ENCODE data around the gene TMEM140.
A peak's percentile ranks its signal among the peaks of the same experiment; 100 is the strongest.

Gene TMEM140

DNA sequence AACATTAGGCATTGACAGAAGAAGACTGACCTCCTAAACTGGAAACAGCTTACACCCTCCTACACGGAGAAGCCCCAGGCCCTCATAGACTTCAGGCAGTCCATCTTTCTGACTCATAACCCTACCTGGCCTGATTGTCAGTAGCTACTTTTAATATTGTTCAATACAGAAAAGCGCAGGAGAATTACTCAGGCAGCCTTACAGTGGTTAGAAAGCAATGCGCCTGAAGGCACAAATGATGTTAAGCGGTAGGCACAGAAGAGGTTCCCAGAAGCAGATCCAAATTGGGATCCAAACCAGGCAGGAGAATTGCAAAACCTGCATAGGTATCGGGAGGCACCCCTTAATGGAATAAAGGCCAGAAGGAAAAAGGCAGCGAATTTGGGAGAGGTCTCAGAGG lies 28.1 kb downstream of the TMEM140 start:
- H3K9me3 ChIP-seq (ENCODE audit: severe bottlenecking): peaks cover 8% of the 10 kb centered on the region
- ATAC-seq (ENCODE audit: low read depth): peak; percentile 40
- H3K36me3 ChIP-seq (ENCODE audit: low read depth): peaks cover 34% of the 10 kb centered on the region

DNA sequence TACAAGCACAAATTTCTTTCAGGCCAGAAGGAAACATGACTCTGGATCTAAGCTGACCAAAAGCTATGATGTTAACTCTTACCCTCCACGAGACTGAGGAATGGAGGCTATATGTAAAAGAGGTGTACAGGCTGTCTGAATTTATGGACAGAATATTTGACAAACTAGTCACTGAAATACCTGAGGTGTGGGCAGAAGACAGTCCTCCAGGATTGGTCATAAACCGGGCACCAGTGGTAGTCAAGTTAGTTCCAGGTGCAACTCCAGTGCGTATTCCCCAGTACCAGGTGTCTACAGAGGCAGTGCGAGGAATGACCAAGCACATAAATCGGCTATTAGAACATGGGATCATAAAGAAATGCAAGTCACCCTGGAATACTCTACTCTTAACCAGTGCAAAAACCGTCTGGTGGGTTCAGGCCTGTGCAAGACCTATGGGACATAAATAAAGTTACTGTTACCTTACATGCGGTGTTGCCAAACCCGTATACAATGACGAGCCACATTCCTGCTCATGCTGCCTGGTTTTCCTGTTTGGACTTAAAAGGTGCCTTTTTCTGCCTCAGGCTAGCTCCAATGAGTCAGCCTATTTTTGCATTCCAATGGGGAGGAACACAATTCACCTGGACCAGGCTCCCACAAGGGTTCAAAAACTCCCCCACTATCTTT lies 29.3 kb downstream of the TMEM140 start:
- Histone ChIP-seq H3K9me3 (ENCODE audit: severe bottlenecking) (peaks cover 19% of the 10 kb centered on the region), H3K27me3 (ENCODE audit: insufficient read depth, poor library complexity, severe bottlenecking) (no peaks in the 10 kb centered on the region), H3K4me1 (ENCODE audit: insufficient read depth, poor library complexity, severe bottlenecking) (peaks cover 27% of the 10 kb centered on the region), H3K36me3 (ENCODE audit: low read depth) (peaks cover 44% of the 10 kb centered on the region), H3K4me3 (ENCODE audit: severe bottlenecking) (no peak overlapping the region), H3K27ac (ENCODE audit: poor library complexity, severe bottlenecking) (peak overlapping the region; percentile 97)
- ATAC-seq (ENCODE audit: low read depth) (peak; percentile 84), DNase-seq (ENCODE audit: low spot score) (peak; percentile 83)
- TF ChIP-seq, protein P1, sequence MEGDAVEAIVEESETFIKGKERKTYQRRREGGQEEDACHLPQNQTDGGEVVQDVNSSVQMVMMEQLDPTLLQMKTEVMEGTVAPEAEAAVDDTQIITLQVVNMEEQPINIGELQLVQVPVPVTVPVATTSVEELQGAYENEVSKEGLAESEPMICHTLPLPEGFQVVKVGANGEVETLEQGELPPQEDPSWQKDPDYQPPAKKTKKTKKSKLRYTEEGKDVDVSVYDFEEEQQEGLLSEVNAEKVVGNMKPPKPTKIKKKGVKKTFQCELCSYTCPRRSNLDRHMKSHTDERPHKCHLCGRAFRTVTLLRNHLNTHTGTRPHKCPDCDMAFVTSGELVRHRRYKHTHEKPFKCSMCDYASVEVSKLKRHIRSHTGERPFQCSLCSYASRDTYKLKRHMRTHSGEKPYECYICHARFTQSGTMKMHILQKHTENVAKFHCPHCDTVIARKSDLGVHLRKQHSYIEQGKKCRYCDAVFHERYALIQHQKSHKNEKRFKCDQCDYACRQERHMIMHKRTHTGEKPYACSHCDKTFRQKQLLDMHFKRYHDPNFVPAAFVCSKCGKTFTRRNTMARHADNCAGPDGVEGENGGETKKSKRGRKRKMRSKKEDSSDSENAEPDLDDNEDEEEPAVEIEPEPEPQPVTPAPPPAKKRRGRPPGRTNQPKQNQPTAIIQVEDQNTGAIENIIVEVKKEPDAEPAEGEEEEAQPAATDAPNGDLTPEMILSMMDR (IDR thresholded peaks at IDR 0.05; ENCODE audit: poor library complexity, severe bottlenecking): no peak

More for the DNA sequence above, 28.1 kb downstream of the TMEM140 start:
- DNase-seq (ENCODE audit: low spot score): no peak
- no peaks in the 10 kb centered on the region for H3K27me3 ChIP-seq (ENCODE audit: insufficient read depth, poor library complexity, severe bottlenecking)
- H3K4me3 ChIP-seq (ENCODE audit: severe bottlenecking): no peak overlapping the region
- H3K4me1 ChIP-seq (ENCODE audit: insufficient read depth, poor library complexity, severe bottlenecking): peaks cover 29% of the 10 kb centered on the region
- TF ChIP-seq, protein P1 (IDR thresholded peaks at IDR 0.05; ENCODE audit: poor library complexity, severe bottlenecking): no peak
- peak overlapping the region; percentile 97 for H3K27ac ChIP-seq (ENCODE audit: poor library complexity, severe bottlenecking)

DNA sequence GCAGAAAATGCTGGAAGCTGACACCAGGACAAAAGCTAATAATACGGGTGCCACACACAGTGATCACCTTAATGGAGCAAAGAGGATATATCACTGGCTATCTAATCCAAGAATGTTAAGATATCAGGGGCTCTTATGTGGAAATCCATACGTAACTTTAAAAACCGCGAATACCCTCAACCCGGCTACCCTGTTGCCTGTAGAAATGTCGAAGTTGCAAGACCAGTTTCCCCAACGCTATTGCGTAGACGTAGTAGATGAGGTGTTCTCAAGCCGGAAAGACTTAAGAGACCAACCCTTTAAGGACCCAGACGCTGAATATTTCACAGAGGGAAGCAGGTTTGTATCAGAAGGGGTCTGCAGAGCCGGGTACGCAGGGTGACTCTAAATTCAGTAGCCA lies 30.5 kb downstream of the TMEM140 start:
- DNase-seq (ENCODE audit: low spot score): no peak
- Histone ChIP-seq H3K36me3 (ENCODE audit: low read depth) (peaks cover 50% of the 10 kb centered on the region), H3K27ac (ENCODE audit: poor library complexity, severe bottlenecking) (peak overlapping the region; percentile 97), H3K27me3 (ENCODE audit: insufficient read depth, poor library complexity, severe bottlenecking) (no peaks in the 10 kb centered on the region), H3K4me3 (ENCODE audit: severe bottlenecking) (no peak overlapping the region), H3K9me3 (ENCODE audit: severe bottlenecking) (peaks cover 19% of the 10 kb centered on the region), H3K4me1 (ENCODE audit: insufficient read depth, poor library complexity, severe bottlenecking) (peaks cover 27% of the 10 kb centered on the region)
- ATAC-seq (ENCODE audit: low read depth): no peak
- TF ChIP-seq, protein P1 (IDR thresholded peaks at IDR 0.05; ENCODE audit: poor library complexity, severe bottlenecking): no peak

DNA sequence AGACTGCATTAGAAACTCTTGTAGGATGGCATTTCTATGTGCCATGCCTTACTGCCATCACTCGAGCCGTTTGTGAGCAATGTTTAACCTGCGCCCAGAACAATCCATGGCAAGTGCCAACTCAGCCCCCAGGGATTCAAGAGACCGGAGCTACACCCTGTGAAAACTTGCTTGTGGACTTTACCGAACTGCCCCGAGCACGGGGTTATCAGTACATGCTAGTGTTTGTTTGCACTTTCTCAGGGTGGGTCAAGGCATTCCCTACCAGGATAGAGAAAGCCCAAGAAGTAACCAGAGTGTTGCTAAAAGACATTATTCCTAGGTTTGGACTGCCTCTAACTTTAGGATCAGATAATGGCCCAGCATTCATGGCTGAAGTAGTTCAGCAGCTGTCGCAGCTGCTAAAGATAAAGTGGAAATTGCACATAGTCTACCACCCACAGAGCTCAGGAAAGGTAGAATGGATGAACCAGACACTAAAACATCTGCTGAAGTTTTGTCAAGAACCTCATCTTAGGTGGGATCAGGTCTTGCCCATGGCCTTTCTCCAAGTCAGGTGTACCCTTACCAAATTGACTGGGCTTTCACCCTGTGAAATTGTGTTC lies 31.6 kb downstream of the TMEM140 start:
- Histone ChIP-seq H3K4me1 (ENCODE audit: insufficient read depth, poor library complexity, severe bottlenecking) (peaks cover 27% of the 10 kb centered on the region), H3K27me3 (ENCODE audit: insufficient read depth, poor library complexity, severe bottlenecking) (no peaks in the 10 kb centered on the region), H3K27ac (ENCODE audit: poor library complexity, severe bottlenecking) (no peak overlapping the region), H3K4me3 (ENCODE audit: severe bottlenecking) (no peak overlapping the region), H3K9me3 (ENCODE audit: severe bottlenecking) (peaks cover 19% of the 10 kb centered on the region), H3K36me3 (ENCODE audit: low read depth) (peaks cover 55% of the 10 kb centered on the region)
- TF ChIP-seq, protein P1 (IDR thresholded peaks at IDR 0.05; ENCODE audit: poor library complexity, severe bottlenecking): no peak
- ATAC-seq (ENCODE audit: low read depth): no peak
- DNase-seq (ENCODE audit: low spot score): no peak

DNA sequence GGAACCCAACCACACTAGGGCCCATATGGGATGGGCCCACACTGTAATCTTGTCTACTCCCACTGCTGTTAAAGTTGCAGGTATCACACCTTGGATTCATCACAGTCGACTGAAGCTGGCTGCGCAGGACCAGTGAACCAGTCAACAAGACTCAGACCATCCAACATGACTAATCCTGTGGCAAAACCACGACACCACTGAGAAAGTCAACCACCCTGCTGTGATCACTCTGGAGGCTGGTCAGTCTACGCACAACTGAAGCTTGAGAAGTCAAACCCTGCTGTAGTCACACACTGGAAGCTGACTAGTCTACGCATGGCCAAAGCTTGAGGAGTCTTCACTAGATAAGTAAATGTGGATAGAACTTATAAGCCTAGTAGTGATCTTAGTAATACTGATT lies 32.2 kb downstream of the TMEM140 start:
- no peak for DNase-seq (ENCODE audit: low spot score)
- Histone ChIP-seq H3K4me1 (ENCODE audit: insufficient read depth, poor library complexity, severe bottlenecking) (peaks cover 27% of the 10 kb centered on the region), H3K36me3 (ENCODE audit: low read depth) (peaks cover 56% of the 10 kb centered on the region), H3K27me3 (ENCODE audit: insufficient read depth, poor library complexity, severe bottlenecking) (no peaks in the 10 kb centered on the region), H3K27ac (ENCODE audit: poor library complexity, severe bottlenecking) (no peak overlapping the region), H3K9me3 (ENCODE audit: severe bottlenecking) (peaks cover 19% of the 10 kb centered on the region), H3K4me3 (ENCODE audit: severe bottlenecking) (no peak overlapping the region)
- TF ChIP-seq, protein P1 (IDR thresholded peaks at IDR 0.05; ENCODE audit: poor library complexity, severe bottlenecking): no peak
- no peak for ATAC-seq (ENCODE audit: low read depth)
